T-cell (primary cell): ENCODE results near the gene SUMO2. TPM values are rescaled to one million over a fixed set of nuclear protein-coding genes. Genes with fewer than 3 reads are reported as not detected.
"Not testable (repeated sequence)": the region's sequence is repeated elsewhere in the genome, so short reads cannot be mapped to it uniquely, and the experiment has no call there.

Source experiments
- ATAC-seq, 4 experiments: fragments of 200-7000 bp in 3 of 4; fragments of 150-1000 bp in 1 of 4; cut with Tn5 transposase; replicated peaks in 1 of 4; 1 replicate in 3 of 4; 2 replicates in 1 of 4; pipeline ENCODE4 v1.10.0; 2021; ENCODE audit warnings: moderate library complexity in 3 of 4, mild to moderate bottlenecking in 2 of 4, moderate number of reproducible peaks in 1 of 4
- CTCF ChIA-PET, 2 donors: fragments of 300-600 bp; sonication (Branson Sonifier 250); formaldehyde crosslinking; loops; one replicate each; lab custom pipeline; 2022; ENCODE audit warnings: antibody characterized with exemption in 2 of 2; lab: Charles Lee
- POLR2A ChIA-PET, 2 donors: fragments of 300-600 bp; sonication (Branson Sonifier 250); formaldehyde crosslinking; loops; one replicate each; lab custom pipeline; 2022; ENCODE audit warnings: antibody characterized with exemption in 2 of 2; lab: Charles Lee
- DNase-seq, 35 experiments: peaks; one replicate each; pipeline versions ENCODE4 v3.0.0 to v3.0.0-alpha.2; 2013 to 2023
- H3K27ac ChIP-seq: one replicate; pipeline ENCODE4 v1.5.1; 2013; ENCODE audit warnings: low read length
- H3K27me3 ChIP-seq, 2 experiments: replicated peaks in 1 of 2; 1 replicate in 1 of 2; 2 replicates in 1 of 2; pipeline versions ENCODE4 v1.6.1 to v1.7.0; 2013; ENCODE audit warnings: low read length in 1 of 2, mixed read lengths in 1 of 2; ENCODE audit not compliant: control insufficient read depth in 2 of 2, insufficient read depth in 2 of 2; ENCODE audit errors: extremely low read depth in 1 of 2
- H3K36me3 ChIP-seq, 2 donors: 1 replicate in 1 of 2; 2 replicates in 1 of 2; pipeline versions ENCODE4 v1.6.1 to v1.7.0; 2013; ENCODE audit warnings: low read length in 1 of 2; ENCODE audit not compliant: control insufficient read depth in 2 of 2, insufficient read depth in 1 of 2; ENCODE audit errors: extremely low read depth in 1 of 2
- H3K4me1 ChIP-seq, 2 experiments: 1 replicate in 1 of 2; 2 replicates in 1 of 2; pipeline versions ENCODE4 v1.6.1 to v1.7.0; 2013; ENCODE audit warnings: low read length in 2 of 2, mixed read lengths in 1 of 2; ENCODE audit not compliant: insufficient read depth in 2 of 2, control insufficient read depth in 1 of 2; ENCODE audit errors: extremely low read depth in 1 of 2
- H3K4me3 ChIP-seq, 2 donors: 1 replicate in 1 of 2; 2 replicates in 1 of 2; pipeline versions ENCODE4 v1.5.1 to v1.7.0; 2013; ENCODE audit warnings: mild to moderate bottlenecking in 2 of 2, low read length in 1 of 2, moderate library complexity in 1 of 2; ENCODE audit not compliant: control insufficient read depth in 1 of 2; ENCODE audit errors: extremely low read depth in 1 of 2
- H3K9me3 ChIP-seq: 2 replicates; pipeline ENCODE4 v1.7.0; 2013
- H3K27ac Mint-ChIP-seq, 2 donors: one replicate each; pipeline ENCODE4 v1.8.0; 2020 to 2021; ENCODE audit warnings: mild to moderate bottlenecking in 2 of 2, mixed read lengths in 2 of 2
- H3K27me3 Mint-ChIP-seq, 2 donors: one replicate each; pipeline ENCODE4 v1.8.0; 2021 to 2022; ENCODE audit warnings: mixed read lengths in 2 of 2
- H3K36me3 Mint-ChIP-seq: one replicate; pipeline ENCODE4 v1.8.0; 2021; ENCODE audit warnings: mixed read lengths
- H3K4me1 Mint-ChIP-seq, 3 donors: one replicate each; pipeline ENCODE4 v1.8.0; 2020 to 2022; ENCODE audit warnings: mixed read lengths in 3 of 3, mild to moderate bottlenecking in 1 of 3
- H3K4me3 Mint-ChIP-seq, 3 donors: one replicate each; pipeline ENCODE4 v1.8.0; 2020 to 2022; ENCODE audit warnings: mild to moderate bottlenecking in 3 of 3, mixed read lengths in 3 of 3, moderate library complexity in 3 of 3
- H3K9me3 Mint-ChIP-seq, 3 donors: one replicate each; pipeline ENCODE4 v1.8.0; 2020 to 2022; ENCODE audit warnings: mixed read lengths in 3 of 3
- WGBS: methylation state at CpG from one replicate; pipeline ENCODE4 v1.1.5; 2013; ENCODE audit warnings: missing lambda C conversion rate; ENCODE audit not compliant: insufficient coverage; 5-methylcytosine and 5-hydroxymethylcytosine counted together
- total RNA-seq, 35 experiments: library from RNA in 6 of 35; stranded (reverse) in 6 of 35; fragments of 120-200 nt in 1 of 35; gene quantifications; one replicate each; pipeline versions ENCODE4 v1.2.1 to v1.2.4 and lab custom pipeline; 2013 to 2026

SUMO2 gene
- total RNA-seq, 5 donors from 2014 or later (not counting 1 experiment from before 2014, with no cell fraction given): 239 to 284 (median 269) TPM

GRCh38 chr17:75160211-75160610, 22.5 kb downstream of the SUMO2 start:
- ATAC-seq (no peak), DNase-seq (no peak)
- no peak overlapping the region for H3K27ac ChIP-seq
- peaks cover under 1 to 4% of the 10 kb centered on the region in 2 experiments for H3K4me1 ChIP-seq
- 100% methylated on average over 2 of the region's 5 CpGs for WGBS
- no peaks in the 10 kb centered on the region for H3K36me3 Mint-ChIP-seq
- H3K27me3 Mint-ChIP-seq: no peaks in the 10 kb centered on the region
- H3K9me3 Mint-ChIP-seq: no peaks in the 10 kb centered on the region
- no peak overlapping the region for H3K4me3 Mint-ChIP-seq
- ChIA-PET POLR2A (interaction anchor here in 1 of 2 donors (0.5 kb wide), 1 partner anchor 1417 kb away, joined by 6 read pairs; no protein-coding TSS in a partner anchor), CTCF (no interaction called here)
- no peak overlapping the region for H3K4me3 ChIP-seq
- no peaks in the 10 kb centered on the region for H3K27me3 ChIP-seq
- peaks cover 2 to 7% (median 7%) of the 10 kb centered on the region in 3 donors for H3K4me1 Mint-ChIP-seq
- no peaks in the 10 kb centered on the region for H3K36me3 ChIP-seq
- H3K27ac Mint-ChIP-seq: no peak overlapping the region
- no peaks in the 10 kb centered on the region for H3K9me3 ChIP-seq

GRCh38 chr17:75159196-75160031, 23.3 kb downstream of the SUMO2 start:
- Histone ChIP-seq H3K4me1 (peaks cover 7 to 11% of the 10 kb centered on the region in 2 experiments), H3K27ac (no peak overlapping the region), H3K36me3 (no peaks in the 10 kb centered on the region), H3K4me3 (no peak overlapping the region), H3K9me3 (no peaks in the 10 kb centered on the region), H3K27me3 (no peaks in the 10 kb centered on the region)
- no peak for DNase-seq
- ChIA-PET CTCF (interaction anchor here in 1 of 2 donors (0.7 kb wide), 1 partner anchor 90 kb away, joined by 3 read pairs; no protein-coding TSS in a partner anchor), POLR2A (interaction anchor here in 1 of 2 donors (0.5 kb wide), 1 partner anchor 1418 kb away, joined by 6 read pairs; no protein-coding TSS in a partner anchor)
- Mint-ChIP-seq H3K9me3 (no peaks in the 10 kb centered on the region), H3K36me3 (no peaks in the 10 kb centered on the region), H3K27ac (no peak overlapping the region), H3K27me3 (no peaks in the 10 kb centered on the region), H3K4me1 (peaks cover 10 to 15% (median 15%) of the 10 kb centered on the region in 3 donors), H3K4me3 (no peak overlapping the region)
- ATAC-seq: no peak
- WGBS: 100% methylated on average over 1 of the region's 4 CpGs

- H3K9me3 Mint-ChIP-seq, H3K9me3 ChIP-seq, H3K27ac Mint-ChIP-seq, H3K36me3 ChIP-seq, DNase-seq, H3K4me3 ChIP-seq, H3K27ac ChIP-seq, POLR2A ChIA-PET, H3K36me3 Mint-ChIP-seq, H3K27me3 Mint-ChIP-seq, H3K4me3 Mint-ChIP-seq, H3K27me3 ChIP-seq, ATAC-seq: not testable (repeated sequence)
- 91% methylated on average over 6 of the region's 8 CpGs for WGBS
- peaks cover 7 to 14% of the 10 kb centered on the region in 2 experiments for H3K4me1 ChIP-seq
- CTCF ChIA-PET: interaction anchor here in 1 of 2 donors (0.6 kb wide), 1 partner anchor 197 kb away, joined by 10 read pairs; no protein-coding TSS in a partner anchor
- H3K4me1 Mint-ChIP-seq: peaks cover 10 to 21% (median 15%) of the 10 kb centered on the region in 3 donors
Measured at GRCh38 chr17:75158480-75158879, 24.3 kb downstream of the SUMO2 start.

- peak overlapping the region; percentile 40 for H3K27ac ChIP-seq
- no peaks in the 10 kb centered on the region for H3K9me3 Mint-ChIP-seq
- no peak overlapping the region for H3K4me3 ChIP-seq
- H3K36me3 ChIP-seq: no peaks in the 10 kb centered on the region
- H3K4me1 ChIP-seq: peaks cover 15 to 23% of the 10 kb centered on the region in 2 experiments
- peak overlapping the region; percentile 47 to 81 for H3K27ac Mint-ChIP-seq
- ChIA-PET POLR2A (interaction anchor here in 1 of 2 donors (0.5 to 0.7 kb wide), 3 partner anchors 12 to 647 kb away, joined by 4 to 5 read pairs (median 5); no protein-coding TSS in a partner anchor), CTCF (interaction anchor here in 1 of 2 donors (0.7 to 3.1 kb wide), 3 partner anchors 16 to 92 kb away, joined by 3 to 13 read pairs (median 9); no protein-coding TSS in a partner anchor)
- no peaks in the 10 kb centered on the region for H3K36me3 Mint-ChIP-seq
- peak overlapping the region in 1 of 3 donors; percentile 95 for H3K4me3 Mint-ChIP-seq
- ATAC-seq (no peak), DNase-seq (no peak)
- H3K9me3 ChIP-seq: no peaks in the 10 kb centered on the region
- WGBS: no CpG with 5 or more reads among the region's 3 CpGs
- H3K27me3 Mint-ChIP-seq: no peaks in the 10 kb centered on the region
- H3K27me3 ChIP-seq: no peaks in the 10 kb centered on the region
- H3K4me1 Mint-ChIP-seq: peaks cover 25 to 37% (median 32%) of the 10 kb centered on the region in 3 donors
Measured at GRCh38 chr17:75155191-75155601, 27.6 kb downstream of the SUMO2 start.

GRCh38 chr17:75154195-75155106, 28.3 kb downstream of the SUMO2 start, which contains the start of gene JPT1:
Gene JPT1 (minus strand): TSS chr17:75154512. CDS start chr17:75154397, 115 bp downstream.
- H3K4me1 ChIP-seq: peaks cover 15 to 23% of the 10 kb centered on the region in 2 experiments
- peak; percentile 93 to 98 (median 97) for DNase-seq
- CTCF ChIA-PET: interaction anchor here in 1 of 2 donors (0.7 to 3.1 kb wide), 4 partner anchors 17 to 91 kb away, joined by 3 to 13 read pairs (median 6); no protein-coding TSS in a partner anchor
- peak within 1 kb of the TSS; percentile 40 for H3K27ac ChIP-seq
- under 1% methylated on average over 56 of the region's 67 CpGs for WGBS
- H3K4me1 Mint-ChIP-seq: peaks cover 28 to 37% (median 35%) of the 10 kb centered on the region in 3 donors
- H3K36me3 ChIP-seq: no peaks in the 10 kb centered on the region
- no peaks in the 10 kb centered on the region for H3K36me3 Mint-ChIP-seq
- H3K27me3 ChIP-seq: no peaks in the 10 kb centered on the region
- peak within 1 kb of the TSS; percentile 90 to 95 (median 92) for H3K4me3 Mint-ChIP-seq
- peak; percentile 97 to 99 (median 98) for ATAC-seq
- POLR2A ChIA-PET: interaction anchor here (0.5 to 0.7 kb wide), 4 partner anchors 9 to 648 kb away, joined by 4 to 10 read pairs (median 5); no protein-coding TSS in a partner anchor
- no peaks in the 10 kb centered on the region for H3K9me3 ChIP-seq
- peak within 1 kb of the TSS; percentile 81 to 84 for H3K27ac Mint-ChIP-seq
- H3K4me3 ChIP-seq: peak within 1 kb of the TSS; percentile 92 to 96
- no peaks in the 10 kb centered on the region for H3K27me3 Mint-ChIP-seq
- H3K9me3 Mint-ChIP-seq: no peaks in the 10 kb centered on the region
